SK-N-SH (cell line): ENCODE measurements around the gene NCOA5. TPM values are rescaled to one million over a fixed set of nuclear protein-coding genes. Genes with fewer than 3 reads are reported as not detected.

Experiments
- CTCF ChIA-PET: fragments of 300-600, 350-600 bp; formaldehyde crosslinking; extraction: SDS; loops from one replicate; lab custom pipeline; 2021; lab: Yijun Ruan, JAX
- POLR2A ChIA-PET: fragments of 350-600 bp; sonication (Branson Sonifier 250); formaldehyde crosslinking; extraction: SDS; loops from one replicate; lab custom pipeline; 2020; ENCODE audit warnings: antibody characterized with exemption, inconsistent platforms; lab: Yijun Ruan, JAX
- DNase-seq: peaks from one replicate; pipeline ENCODE4 v3.0.0; 2012
- H2AFZ ChIP-seq: fragments of 200-600 bp; sonication (generic); 2 replicates; pipeline ENCODE4 v1.8.1; 2016; ENCODE audit warnings: antibody characterized with exemption, mild to moderate bottlenecking, low read depth
- H3F3A ChIP-seq: fragments of 200-600 bp; sonication (generic); replicated peaks from 2 replicates; pipeline ENCODE3; 2016; ENCODE audit warnings: antibody characterized with exemption, mild to moderate bottlenecking; ENCODE audit not compliant: insufficient read depth
- H3K27ac ChIP-seq, 2 experiments: fragments of 200-500 bp in 1 of 2; fragments of 200-600 bp in 1 of 2; sonication (Bioruptor generic) in 1 of 2; sonication (generic), shearing (Covaris generic) in 1 of 2; 2 replicates each; pipeline versions ENCODE4 v1.5.1 to v1.6.1; 2014 to 2016; ENCODE audit warnings: low read depth in 2 of 2, inconsistent platforms in 1 of 2, low read length in 1 of 2, mild to moderate bottlenecking in 1 of 2, mixed read lengths in 1 of 2
- H3K27me3 ChIP-seq: fragments of 200-600 bp; sonication (generic), shearing (Covaris generic); 2 replicates; pipeline ENCODE4 v1.6.1; 2016; ENCODE audit warnings: mixed run types; ENCODE audit not compliant: insufficient read depth
- H3K36me3 ChIP-seq, 2 experiments: fragments of 200-500 bp in 1 of 2; fragments of 200-600 bp in 1 of 2; sonication (Bioruptor generic) in 1 of 2; sonication (generic) in 1 of 2; replicated peaks in 1 of 2; 2 replicates each; pipeline versions ENCODE3 to v1.5.1; 2014 to 2016; ENCODE audit warnings: low read length in 1 of 2, mild to moderate bottlenecking in 1 of 2; ENCODE audit not compliant: insufficient read depth in 2 of 2, control insufficient read depth in 1 of 2
- H3K4me1 ChIP-seq, 2 experiments: fragments of 200-500 bp in 1 of 2; fragments of 200-600 bp in 1 of 2; sonication (Bioruptor generic) in 1 of 2; sonication (generic), shearing (Covaris generic) in 1 of 2; 2 replicates each; pipeline versions ENCODE4 v1.5.1 to v1.6.1; 2014 to 2016; ENCODE audit warnings: low read depth in 1 of 2, low read length in 1 of 2, mixed run types in 1 of 2; ENCODE audit not compliant: insufficient read depth in 2 of 2, control insufficient read depth in 1 of 2
- H3K4me2 ChIP-seq: fragments of 200-600 bp; sonication (generic), shearing (Covaris generic); 2 replicates; pipeline ENCODE4 v1.6.1; 2017; ENCODE audit warnings: mixed run types
- H3K4me3 ChIP-seq, 2 experiments: fragments of 200-500 bp in 1 of 2; fragments of 200-600 bp in 1 of 2; sonication (Bioruptor generic) in 1 of 2; sonication (generic), shearing (Covaris generic) in 1 of 2; 2 replicates each; pipeline versions ENCODE4 v1.5.1 to v1.8.1; 2014 to 2016; ENCODE audit warnings: low read depth in 2 of 2, inconsistent platforms in 1 of 2, low read length in 1 of 2, mild to moderate bottlenecking in 1 of 2, mixed read lengths in 1 of 2, moderate library complexity in 1 of 2
- H3K79me2 ChIP-seq: fragments of 200-600 bp; sonication (generic); 2 replicates; pipeline ENCODE4 v1.8.1; 2017; ENCODE audit warnings: mild to moderate bottlenecking; ENCODE audit not compliant: insufficient read depth
- H3K9ac ChIP-seq: fragments of 200-600 bp; sonication (generic); 2 replicates; pipeline ENCODE4 v1.6.1; 2017; ENCODE audit warnings: mixed run types
- H3K9me2 ChIP-seq: fragments of 200-600 bp; sonication (generic); 2 replicates; pipeline ENCODE4 v1.6.1; 2017; ENCODE audit warnings: mixed run types
- H3K9me3 ChIP-seq: fragments of 200-600 bp; sonication (generic); 2 replicates; pipeline ENCODE4 v1.6.1; 2017; ENCODE audit warnings: mixed run types, mild to moderate bottlenecking, moderate library complexity
- H4K20me1 ChIP-seq: fragments of 200-600 bp; sonication (generic); 2 replicates; pipeline ENCODE4 v1.6.1; 2017; ENCODE audit warnings: mild to moderate bottlenecking, mixed run types; ENCODE audit not compliant: insufficient read depth
- EP300 ChIP-seq, 2 experiments: IDR thresholded peaks; 2 replicates each; pipeline versions ENCODE4 v1.4.0 to v1.6.1; 2012; ENCODE audit warnings: borderline replicate concordance in 1 of 2, low read depth in 1 of 2, low read length in 1 of 2
- EZH2phosphoT487 ChIP-seq: fragments of 200-600 bp; sonication (generic); IDR thresholded peaks from 2 replicates; pipeline ENCODE4 v1.6.1; 2017; ENCODE audit warnings: low read depth, mixed run types, mild to moderate bottlenecking, antibody characterized with exemption, moderate library complexity, borderline replicate concordance
- FOSL2 ChIP-seq: IDR thresholded peaks from 2 replicates; pipeline ENCODE4 v1.4.0; 2012; ENCODE audit warnings: low read depth, mild to moderate bottlenecking, moderate library complexity, borderline replicate concordance
- FOXM1 ChIP-seq: IDR thresholded peaks from 2 replicates; pipeline ENCODE4 v1.4.0; 2012; ENCODE audit warnings: low read depth, mild to moderate bottlenecking
- GABPA ChIP-seq: IDR thresholded peaks from 2 replicates; pipeline ENCODE4 v1.4.0; 2012; ENCODE audit warnings: low read depth, mild to moderate bottlenecking
- NFIC ChIP-seq: IDR thresholded peaks from 2 replicates; pipeline ENCODE4 v1.4.0; 2012; ENCODE audit warnings: borderline replicate concordance
- RAD21 ChIP-seq: IDR thresholded peaks from 2 replicates; pipeline ENCODE4 v1.6.1; 2012; ENCODE audit warnings: mild to moderate bottlenecking, low read length
- RFX5 ChIP-seq: IDR thresholded peaks from 2 replicates; pipeline ENCODE4 v1.6.1; 2012; ENCODE audit warnings: mild to moderate bottlenecking, improper control_type of control experiment, low read length
- YY1 ChIP-seq: IDR thresholded peaks from 2 replicates; pipeline ENCODE4 v1.4.0; 2012; ENCODE audit warnings: low read depth, mild to moderate bottlenecking
- WGBS: methylation state at CpG from one replicate; pipeline ENCODE4 v1.1.6; 2017; ENCODE audit warnings: low lambda C conversion rate; 5-methylcytosine and 5-hydroxymethylcytosine counted together
- polyA plus RNA-seq, 3 experiments: library from polyadenylated mRNA; depleted of rRNA; stranded (reverse); fragments of >200 nt; gene quantifications; 2 replicates each; pipeline ENCODE4 v1.2.3, GENCODE V29; 2012
- TF ChIP-seq, protein P1 (sequence below): IDR thresholded peaks from 2 replicates; pipeline ENCODE4 v1.4.0; 2012; ENCODE audit warnings: low read depth, borderline replicate concordance
- TF ChIP-seq, protein P2 (sequence below): fragments of 200-600 bp; sonication (generic); IDR thresholded peaks from 2 replicates; pipeline ENCODE4 v1.6.1; 2017; ENCODE audit warnings: antibody characterized with exemption, mild to moderate bottlenecking, moderate library complexity
- TF ChIP-seq, protein P3 (sequence below): IDR thresholded peaks from 2 replicates; pipeline ENCODE4 v1.4.0; 2012; ENCODE audit warnings: low read depth, borderline replicate concordance

Gene NCOA5
- polyA plus RNA-seq, 1 of the 3 experiments (the other 2 are of a cell fraction): 20.4 TPM

DNA sequence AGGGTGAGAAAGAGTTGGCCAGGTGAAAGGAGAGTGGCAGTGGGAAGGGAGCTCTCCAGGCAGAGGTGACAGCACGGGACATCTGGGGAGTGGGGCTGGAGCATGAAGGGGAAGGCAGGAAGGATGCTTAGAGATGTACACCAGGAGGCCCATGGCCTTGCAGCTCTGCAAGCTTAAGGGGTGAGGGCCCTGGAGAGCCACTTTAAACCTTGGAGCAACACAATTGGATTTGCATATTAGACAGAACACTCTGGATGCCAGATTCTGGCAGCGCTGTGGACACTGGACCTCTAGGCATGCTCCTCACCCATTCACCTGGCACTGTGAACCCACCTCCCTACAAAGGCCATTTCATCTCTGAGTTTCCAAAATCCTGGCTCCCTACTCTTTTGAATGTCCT lies 24.7 kb upstream of the NCOA5 start (continued):
- TF ChIP-seq RFX5 (no peak), NFIC (no peak)
- TF ChIP-seq, protein P1, sequence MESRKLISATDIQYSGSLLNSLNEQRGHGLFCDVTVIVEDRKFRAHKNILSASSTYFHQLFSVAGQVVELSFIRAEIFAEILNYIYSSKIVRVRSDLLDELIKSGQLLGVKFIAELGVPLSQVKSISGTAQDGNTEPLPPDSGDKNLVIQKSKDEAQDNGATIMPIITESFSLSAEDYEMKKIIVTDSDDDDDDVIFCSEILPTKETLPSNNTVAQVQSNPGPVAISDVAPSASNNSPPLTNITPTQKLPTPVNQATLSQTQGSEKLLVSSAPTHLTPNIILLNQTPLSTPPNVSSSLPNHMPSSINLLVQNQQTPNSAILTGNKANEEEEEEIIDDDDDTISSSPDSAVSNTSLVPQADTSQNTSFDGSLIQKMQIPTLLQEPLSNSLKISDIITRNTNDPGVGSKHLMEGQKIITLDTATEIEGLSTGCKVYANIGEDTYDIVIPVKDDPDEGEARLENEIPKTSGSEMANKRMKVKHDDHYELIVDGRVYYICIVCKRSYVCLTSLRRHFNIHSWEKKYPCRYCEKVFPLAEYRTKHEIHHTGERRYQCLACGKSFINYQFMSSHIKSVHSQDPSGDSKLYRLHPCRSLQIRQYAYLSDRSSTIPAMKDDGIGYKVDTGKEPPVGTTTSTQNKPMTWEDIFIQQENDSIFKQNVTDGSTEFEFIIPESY: no peak

DNA sequence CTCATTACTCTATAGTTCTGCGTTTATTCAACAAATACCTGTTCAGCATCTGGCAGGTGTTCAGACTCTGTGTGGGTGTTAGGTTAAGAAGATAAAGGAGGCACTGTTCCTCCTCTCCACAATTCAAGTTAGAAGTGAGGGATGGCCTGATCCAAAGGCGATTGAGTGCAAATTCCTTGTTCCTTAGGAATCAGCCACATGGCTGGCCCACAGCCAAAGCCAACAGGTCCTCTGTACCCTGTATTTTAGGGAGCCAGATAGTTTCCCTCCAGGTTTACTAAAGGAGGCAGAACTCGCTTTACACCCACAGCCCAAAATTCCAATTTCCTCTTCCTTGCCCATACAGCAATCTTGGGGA lies 23.3 kb upstream of the NCOA5 start:
- ChIA-PET POLR2A (no interaction called here), CTCF (interaction anchor here (1.2 to 2.2 kb wide), 3 partner anchors 19 to 236 kb away, joined by 3 to 6 read pairs (median 3); no protein-coding TSS in a partner anchor)
- 35% methylated on average over 3 of the region's 3 CpGs for WGBS

More for the DNA sequence above, 23.3 kb upstream of the NCOA5 start:
- Histone ChIP-seq H3K4me2 (no peak overlapping the region), H3K27me3 (peaks cover 15% of the 10 kb centered on the region), H3K9me2 (no peaks in the 10 kb centered on the region), H3K27ac (no peak overlapping the region), H3K4me3 (no peak overlapping the region), H4K20me1 (no peaks in the 10 kb centered on the region), H3K9ac (no peak overlapping the region), H3F3A (no peaks in the 10 kb centered on the region), H3K9me3 (no peaks in the 10 kb centered on the region), H3K4me1 (peaks cover 0 to 6% of the 10 kb centered on the region in 2 experiments; a peak in 1 of 4 replicates), H2AFZ (no peak overlapping the region), H3K79me2 (no peaks in the 10 kb centered on the region), H3K36me3 (no peaks in the 10 kb centered on the region)
- TF ChIP-seq FOXM1 (no peak), FOSL2 (no peak), RAD21 (no peak), YY1 (no peak), GABPA (no peak), EZH2phosphoT487 (no peak), RFX5 (no peak), EP300 (IDR thresholded peaks at IDR 0.05; ENCODE audit: borderline replicate concordance in 1 of 2, low read depth in 1 of 2, low read length in 1 of 2) (no peak)
- TF ChIP-seq, protein P2, sequence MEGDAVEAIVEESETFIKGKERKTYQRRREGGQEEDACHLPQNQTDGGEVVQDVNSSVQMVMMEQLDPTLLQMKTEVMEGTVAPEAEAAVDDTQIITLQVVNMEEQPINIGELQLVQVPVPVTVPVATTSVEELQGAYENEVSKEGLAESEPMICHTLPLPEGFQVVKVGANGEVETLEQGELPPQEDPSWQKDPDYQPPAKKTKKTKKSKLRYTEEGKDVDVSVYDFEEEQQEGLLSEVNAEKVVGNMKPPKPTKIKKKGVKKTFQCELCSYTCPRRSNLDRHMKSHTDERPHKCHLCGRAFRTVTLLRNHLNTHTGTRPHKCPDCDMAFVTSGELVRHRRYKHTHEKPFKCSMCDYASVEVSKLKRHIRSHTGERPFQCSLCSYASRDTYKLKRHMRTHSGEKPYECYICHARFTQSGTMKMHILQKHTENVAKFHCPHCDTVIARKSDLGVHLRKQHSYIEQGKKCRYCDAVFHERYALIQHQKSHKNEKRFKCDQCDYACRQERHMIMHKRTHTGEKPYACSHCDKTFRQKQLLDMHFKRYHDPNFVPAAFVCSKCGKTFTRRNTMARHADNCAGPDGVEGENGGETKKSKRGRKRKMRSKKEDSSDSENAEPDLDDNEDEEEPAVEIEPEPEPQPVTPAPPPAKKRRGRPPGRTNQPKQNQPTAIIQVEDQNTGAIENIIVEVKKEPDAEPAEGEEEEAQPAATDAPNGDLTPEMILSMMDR: no peak
- TF ChIP-seq, protein P3, sequence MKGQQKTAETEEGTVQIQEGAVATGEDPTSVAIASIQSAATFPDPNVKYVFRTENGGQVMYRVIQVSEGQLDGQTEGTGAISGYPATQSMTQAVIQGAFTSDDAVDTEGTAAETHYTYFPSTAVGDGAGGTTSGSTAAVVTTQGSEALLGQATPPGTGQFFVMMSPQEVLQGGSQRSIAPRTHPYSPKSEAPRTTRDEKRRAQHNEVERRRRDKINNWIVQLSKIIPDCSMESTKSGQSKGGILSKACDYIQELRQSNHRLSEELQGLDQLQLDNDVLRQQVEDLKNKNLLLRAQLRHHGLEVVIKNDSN: no peak
- DNase-seq: no peak
